Measurements from ENCODE around the gene FBXL7. TPM values are rescaled to one million over a fixed set of nuclear protein-coding genes. Genes with fewer than 3 reads are reported as not detected.

FBXL7 gene
- total RNA-seq, 6 experiments from 2014 or later, result 0.81 to 1.9 (median 1.3) TPM

- DNase-seq (no peak), ATAC-seq (no peak)
- WGBS (ENCODE audit: insufficient coverage, low coverage, low lambda C conversion rate, missing lambda C conversion rate), result 65% methylated on average over 3 of the region's 3 CpGs
- Histone ChIP-seq H3K4me3 (no peak overlapping the region), H3K27ac (no peak overlapping the region), H3K36me3 (no peaks in the 10 kb centered on the region), H3K9me3 (no peaks in the 10 kb centered on the region), H3K4me1 (no peaks in the 10 kb centered on the region), H3K27me3 (no peaks in the 10 kb centered on the region)
- intact Hi-C loops (cut with DNase I), result no loop called here
- TF ChIP-seq CTCF (IDR thresholded peaks at IDR 0.05), result no peak
- no peak for TF ChIP-seq POLR2A (IDR thresholded peaks at IDR 0.05)
Observed at GRCh38 chr5:15897656-15898055, 397.7 kb downstream of the FBXL7 start.

- intact Hi-C loops (cut with DNase I), result no loop called here
- 70% methylated on average over 6 of the region's 6 CpGs for WGBS (ENCODE audit: insufficient coverage, low coverage, low lambda C conversion rate, missing lambda C conversion rate)
- Histone ChIP-seq H3K27me3 (no peaks in the 10 kb centered on the region), H3K4me3 (no peak overlapping the region), H3K9me3 (no peaks in the 10 kb centered on the region), H3K36me3 (no peaks in the 10 kb centered on the region), H3K27ac (no peak overlapping the region), H3K4me1 (no peaks in the 10 kb centered on the region)
- TF ChIP-seq CTCF (IDR thresholded peaks at IDR 0.05), result no peak
- no peak for TF ChIP-seq POLR2A (IDR thresholded peaks at IDR 0.05)
- DNase-seq (no peak), ATAC-seq (no peak)
Observed at GRCh38 chr5:15898641-15899040, 398.7 kb downstream of the FBXL7 start.

- no peak overlapping the region for H3K4me3 ChIP-seq
- H3K27me3 ChIP-seq, result no peaks in the 10 kb centered on the region
- DNase-seq (no peak), ATAC-seq (no peak)
- WGBS (ENCODE audit: insufficient coverage, low coverage, low lambda C conversion rate, missing lambda C conversion rate), result 80% methylated on average over 1 of the region's 1 CpG
- H3K4me1 ChIP-seq, result no peaks in the 10 kb centered on the region
- H3K27ac ChIP-seq, result no peak overlapping the region
- TF ChIP-seq CTCF (IDR thresholded peaks at IDR 0.05), result no peak
- TF ChIP-seq POLR2A (IDR thresholded peaks at IDR 0.05), result no peak
- intact Hi-C loops (cut with DNase I), result no loop called here
- H3K9me3 ChIP-seq, result no peaks in the 10 kb centered on the region
- H3K36me3 ChIP-seq, result no peaks in the 10 kb centered on the region
Observed at GRCh38 chr5:15899481-15899880, 399.5 kb downstream of the FBXL7 start.

GRCh38 chr5:15901151-15901550 is 401.2 kb downstream of the FBXL7 start:
- Histone ChIP-seq H3K4me1 (no peaks in the 10 kb centered on the region), H3K9me3 (no peaks in the 10 kb centered on the region), H3K27me3 (no peaks in the 10 kb centered on the region), H3K4me3 (no peak overlapping the region), H3K36me3 (no peaks in the 10 kb centered on the region), H3K27ac (no peak overlapping the region)
- no peak for ATAC-seq
- intact Hi-C loops (cut with DNase I), result no loop called here
- 54% methylated on average over 2 of the region's 2 CpGs for WGBS (ENCODE audit: insufficient coverage, low coverage, low lambda C conversion rate, missing lambda C conversion rate)
- DNase-seq, result no peak
- no peak for TF ChIP-seq POLR2A (IDR thresholded peaks at IDR 0.05)

GRCh38 chr5:15902066-15902465 is 402.1 kb downstream of the FBXL7 start:
- TF ChIP-seq CTCF (IDR thresholded peaks at IDR 0.05), result no peak
- no peak for TF ChIP-seq POLR2A (IDR thresholded peaks at IDR 0.05)
- Histone ChIP-seq H3K27me3 (no peaks in the 10 kb centered on the region), H3K27ac (no peak overlapping the region), H3K4me1 (no peaks in the 10 kb centered on the region), H3K9me3 (no peaks in the 10 kb centered on the region), H3K36me3 (no peaks in the 10 kb centered on the region), H3K4me3 (no peak overlapping the region)
- WGBS (ENCODE audit: insufficient coverage, low coverage, low lambda C conversion rate, missing lambda C conversion rate), result 42% methylated on average over 6 of the region's 6 CpGs
- ATAC-seq (peak; percentile 28 to 78 (median 41)), DNase-seq (no peak)
- intact Hi-C loops (cut with DNase I), result no loop called here

Data from right lobe of liver (tissue), 6 donors.